Measurements from ENCODE around the gene ASB6. TPM values are rescaled to one million over a fixed set of nuclear protein-coding genes. Genes with fewer than 3 reads are reported as not detected.
"Not testable (repeated sequence)": the region's sequence is repeated elsewhere in the genome, so short reads cannot be mapped to it uniquely, and the experiment has no call there.

The ASB6 gene
- total RNA-seq, 2 donors from 2014 or later, result 21.9 to 28.7 TPM

DNA sequence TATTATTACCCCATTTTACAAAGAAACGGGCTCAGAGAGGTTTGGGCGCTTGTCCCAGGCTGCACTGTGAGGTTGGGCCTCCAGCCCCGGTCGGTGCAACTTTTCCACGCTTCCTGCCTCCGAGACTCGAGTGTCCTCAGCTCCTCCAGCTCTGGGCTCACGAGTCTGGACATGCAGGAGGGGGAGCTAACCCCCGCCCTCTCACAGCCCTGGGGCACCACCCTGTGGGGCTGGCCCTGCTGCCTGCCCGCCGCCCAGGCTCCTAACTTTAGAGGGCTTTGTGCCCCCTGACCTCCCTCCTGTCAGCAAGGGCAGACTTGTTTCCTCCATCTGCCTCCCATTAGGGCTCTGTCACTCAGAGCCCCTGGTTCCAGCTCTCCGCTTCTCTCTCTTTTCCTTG is 4.3 kb upstream of the ASB6 start:
- no peaks in the 10 kb centered on the region for H3K9me3 ChIP-seq (ENCODE audit: control insufficient read depth, low read length, poor library complexity, severe bottlenecking)
- Mint-ChIP-seq H3K27me3 (no peaks in the 10 kb centered on the region), H3K36me3 (ENCODE audit: low read depth) (peaks cover 4% of the 10 kb centered on the region)

DNA sequence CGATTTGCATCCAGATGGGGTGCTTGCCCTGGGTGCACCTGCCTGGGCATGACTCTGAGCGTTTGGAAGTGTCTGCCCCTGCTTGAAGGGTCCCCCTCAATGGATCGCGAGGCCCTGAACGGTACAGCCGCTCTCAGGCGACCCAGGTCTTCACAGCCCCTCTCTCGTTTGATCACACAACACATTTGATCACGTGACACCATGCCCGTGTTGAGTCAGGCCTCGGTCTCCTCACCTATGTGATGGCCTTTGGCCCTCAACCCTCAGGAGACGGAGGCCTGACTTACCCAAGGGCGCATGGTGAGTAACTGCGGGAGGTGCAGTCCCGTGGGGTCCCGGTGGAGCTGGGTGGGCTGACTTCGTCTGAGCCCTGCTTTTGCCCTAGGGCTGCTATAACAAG is 3.0 kb upstream of the ASB6 start:
- H3K27me3 Mint-ChIP-seq, result no peaks in the 10 kb centered on the region
- ATAC-seq (no peak), DNase-seq (no peak)
- H3K4me1 Mint-ChIP-seq, result peaks cover 17% of the 10 kb centered on the region
- H3K36me3 Mint-ChIP-seq (ENCODE audit: low read depth), result peaks cover 4% of the 10 kb centered on the region
- H3K9me3 ChIP-seq (ENCODE audit: control insufficient read depth, low read length, poor library complexity, severe bottlenecking), result no peaks in the 10 kb centered on the region
- H3K27ac Mint-ChIP-seq, result no peak overlapping the region
- H3K4me3 Mint-ChIP-seq, result no peak overlapping the region

More for the DNA sequence above, 4.3 kb upstream of the ASB6 start:
- no peak overlapping the region for H3K27ac Mint-ChIP-seq
- H3K4me3 Mint-ChIP-seq, result no peak overlapping the region
- H3K4me1 Mint-ChIP-seq, result peaks cover 11% of the 10 kb centered on the region
- DNase-seq (no peak), ATAC-seq (no peak)

DNA sequence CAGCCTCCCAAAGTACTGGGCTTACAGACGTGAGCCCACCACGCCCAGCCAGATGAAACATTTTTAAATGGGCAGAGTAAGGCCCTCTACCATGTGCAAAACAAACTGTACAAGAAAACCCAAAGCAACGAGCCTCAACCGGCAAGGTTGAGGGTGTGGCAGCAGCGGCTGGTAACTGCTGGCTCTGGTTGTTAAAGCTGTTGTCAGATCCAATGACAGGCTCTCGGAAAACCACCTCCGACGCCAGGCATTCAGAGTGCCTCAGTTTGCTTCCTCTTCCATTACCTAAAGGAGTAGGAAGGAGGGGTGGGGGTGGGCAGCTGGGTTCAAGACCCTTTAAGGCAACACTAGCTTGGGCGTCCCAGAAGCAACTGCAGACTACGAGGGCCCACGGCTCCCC is 2.4 kb upstream of the ASB6 start:
- Mint-ChIP-seq H3K4me1 (peaks cover 18% of the 10 kb centered on the region), H3K27me3 (no peaks in the 10 kb centered on the region), H3K27ac (no peak overlapping the region), H3K4me3 (no peak overlapping the region), H3K36me3 (ENCODE audit: low read depth) (peaks cover 4% of the 10 kb centered on the region)
- DNase-seq (no peak), ATAC-seq (no peak)
- H3K9me3 ChIP-seq (ENCODE audit: control insufficient read depth, low read length, poor library complexity, severe bottlenecking), result no peaks in the 10 kb centered on the region

DNA sequence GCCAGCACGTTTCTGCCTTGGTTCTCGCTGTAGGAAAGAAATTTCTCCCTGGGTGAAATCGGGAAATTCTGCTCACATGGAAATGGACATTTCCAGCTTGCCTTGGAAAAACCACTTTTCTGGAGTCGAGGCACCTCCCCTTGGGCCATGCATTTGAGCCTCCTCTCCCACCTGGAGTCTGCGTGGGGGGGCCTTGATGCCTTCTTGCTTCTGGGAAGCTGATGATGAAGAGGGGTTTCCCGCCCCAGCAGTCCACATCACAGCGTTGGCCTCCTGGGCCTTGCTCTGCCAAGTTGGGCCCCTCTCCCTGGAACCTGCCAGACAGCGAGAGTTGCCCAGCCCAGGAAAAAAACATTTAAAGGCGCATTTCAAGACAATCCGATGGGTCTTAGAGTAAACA is 1.8 kb upstream of the ASB6 start:
- peaks cover 18% of the 10 kb centered on the region for H3K4me1 Mint-ChIP-seq
- H3K27ac Mint-ChIP-seq, result no peak overlapping the region

DNA sequence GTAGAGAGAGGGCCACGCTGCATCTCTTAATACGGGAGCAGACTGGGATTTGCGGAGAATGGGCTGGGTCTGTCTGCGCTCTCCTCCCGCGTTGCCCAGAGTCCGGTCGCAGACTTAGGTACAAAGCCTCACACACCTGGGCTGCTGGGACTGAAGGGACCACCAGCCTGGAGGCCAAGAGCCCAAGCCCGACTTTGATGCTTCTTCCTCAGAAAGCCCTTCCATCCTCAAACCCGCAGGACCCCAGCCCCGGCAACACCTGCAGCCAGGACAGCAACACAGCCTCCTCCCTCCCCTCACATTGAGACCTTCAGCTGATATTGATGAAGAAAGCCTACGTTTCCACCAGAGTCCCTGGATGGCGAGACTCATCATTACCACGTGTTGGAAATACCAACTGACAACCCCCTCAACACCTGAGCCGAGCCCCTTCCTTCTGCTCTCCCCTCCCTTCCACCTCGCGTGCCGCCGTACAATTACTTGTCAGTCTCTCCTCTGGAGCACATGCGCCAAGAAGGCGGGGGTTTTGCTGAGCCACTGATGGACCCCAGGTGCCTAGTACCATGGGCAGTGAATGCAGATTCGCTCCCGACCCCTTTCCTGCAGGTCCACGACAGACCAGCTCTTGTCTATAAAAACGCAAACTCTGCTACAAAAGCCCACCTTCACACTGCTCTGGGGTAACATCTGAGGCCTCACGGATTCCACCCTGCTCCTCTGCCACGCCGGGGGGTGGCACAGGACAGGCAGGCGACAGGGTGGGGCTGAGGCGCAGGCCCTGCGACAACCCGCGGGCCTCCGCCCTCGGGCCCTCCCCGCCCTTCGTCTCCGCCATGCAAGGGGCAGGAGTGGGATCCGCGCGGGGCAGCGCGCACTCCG is 841 bp downstream of the ASB6 start:
- Mint-ChIP-seq H3K27me3 (no peaks in the 10 kb centered on the region), H3K36me3 (ENCODE audit: low read depth) (peaks cover 5% of the 10 kb centered on the region), H3K27ac (peak overlapping the region; percentile 93), H3K4me1 (peaks cover 20% of the 10 kb centered on the region), H3K4me3 (peak overlapping the region; percentile 90)
- H3K9me3 ChIP-seq (ENCODE audit: control insufficient read depth, low read length, poor library complexity, severe bottlenecking), result no peaks in the 10 kb centered on the region
- no peak for DNase-seq
- ATAC-seq, result peak; percentile 47

More for the DNA sequence above, 1.8 kb upstream of the ASB6 start:
- no peaks in the 10 kb centered on the region for H3K9me3 ChIP-seq (ENCODE audit: control insufficient read depth, low read length, poor library complexity, severe bottlenecking)
- ATAC-seq (no peak), DNase-seq (no peak)
- peaks cover 4% of the 10 kb centered on the region for H3K36me3 Mint-ChIP-seq (ENCODE audit: low read depth)
- no peak overlapping the region for H3K4me3 Mint-ChIP-seq
- H3K27me3 Mint-ChIP-seq, result no peaks in the 10 kb centered on the region

DNA sequence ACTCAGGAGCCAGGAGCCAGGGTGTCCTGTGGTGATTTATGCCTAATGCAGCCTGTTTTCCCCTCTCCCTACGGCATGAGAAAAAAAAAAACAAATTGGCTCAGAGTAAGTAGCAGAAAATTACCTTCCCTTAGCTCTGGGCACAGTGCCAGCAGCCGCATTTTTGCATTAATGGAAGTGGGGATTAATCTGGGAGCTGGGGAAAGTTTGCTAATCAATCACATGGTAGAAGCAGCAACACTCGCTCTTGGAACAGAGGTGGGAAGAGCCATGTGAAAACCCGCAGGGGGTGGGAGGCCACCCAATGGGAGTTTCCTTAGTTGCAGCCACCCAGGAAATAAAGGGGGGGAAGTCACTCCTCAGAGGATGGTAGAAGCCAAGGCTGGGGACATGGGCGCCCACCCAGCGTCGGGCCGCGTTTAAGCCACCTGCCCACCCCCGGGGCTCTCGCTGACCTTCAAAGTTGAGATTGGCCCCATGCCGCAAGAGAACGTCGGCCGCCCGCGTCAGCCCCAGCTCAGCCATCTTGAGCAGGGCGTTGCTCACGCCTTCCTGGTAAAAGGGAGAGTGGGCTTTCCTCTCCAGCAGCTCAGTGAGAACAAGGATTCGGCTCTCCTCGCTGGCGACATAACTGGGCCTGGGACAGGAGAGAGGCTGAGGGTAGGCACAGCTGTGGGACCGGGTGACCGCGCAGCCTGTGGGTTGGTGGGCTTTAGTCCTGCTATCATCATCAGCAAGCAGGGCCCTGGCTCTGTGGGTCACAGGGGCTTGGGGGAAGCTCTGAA is 1.7 kb downstream of the ASB6 start:
- H3K4me1 Mint-ChIP-seq, result peaks cover 20% of the 10 kb centered on the region
- no peak for ATAC-seq
- H3K27me3 Mint-ChIP-seq, result no peaks in the 10 kb centered on the region
- H3K36me3 Mint-ChIP-seq (ENCODE audit: low read depth), result peaks cover 5% of the 10 kb centered on the region
- peak overlapping the region; percentile 93 for H3K27ac Mint-ChIP-seq
- H3K9me3 ChIP-seq (ENCODE audit: control insufficient read depth, low read length, poor library complexity, severe bottlenecking), result no peaks in the 10 kb centered on the region
- DNase-seq, result no peak
- H3K4me3 Mint-ChIP-seq, result peak overlapping the region; percentile 90

DNA sequence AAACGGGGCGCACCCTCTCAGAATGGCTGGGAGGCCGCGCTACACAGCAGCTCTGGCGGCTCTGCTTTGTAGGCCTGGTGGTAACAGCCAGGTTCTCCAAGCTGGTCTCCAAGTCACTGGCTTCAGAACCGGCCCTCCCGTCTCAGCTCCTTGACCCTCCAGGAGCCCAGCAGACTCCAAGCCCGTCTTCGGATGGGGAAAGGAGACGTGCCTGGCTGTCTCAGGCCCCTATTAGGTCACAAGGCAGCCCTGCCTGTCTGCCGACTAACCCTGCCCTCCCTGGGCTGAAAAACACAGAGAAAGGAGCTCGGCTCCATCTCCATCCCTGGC is 2.2 kb downstream of the ASB6 start:
- no peaks in the 10 kb centered on the region for H3K27me3 Mint-ChIP-seq
- no peaks in the 10 kb centered on the region for H3K9me3 ChIP-seq (ENCODE audit: control insufficient read depth, low read length, poor library complexity, severe bottlenecking)
- peak overlapping the region; percentile 93 for H3K27ac Mint-ChIP-seq
- DNase-seq, result no peak
- peaks cover 5% of the 10 kb centered on the region for H3K36me3 Mint-ChIP-seq (ENCODE audit: low read depth)
- no peak overlapping the region for H3K4me3 Mint-ChIP-seq
- ATAC-seq, result no peak
- H3K4me1 Mint-ChIP-seq, result peaks cover 20% of the 10 kb centered on the region

DNA sequence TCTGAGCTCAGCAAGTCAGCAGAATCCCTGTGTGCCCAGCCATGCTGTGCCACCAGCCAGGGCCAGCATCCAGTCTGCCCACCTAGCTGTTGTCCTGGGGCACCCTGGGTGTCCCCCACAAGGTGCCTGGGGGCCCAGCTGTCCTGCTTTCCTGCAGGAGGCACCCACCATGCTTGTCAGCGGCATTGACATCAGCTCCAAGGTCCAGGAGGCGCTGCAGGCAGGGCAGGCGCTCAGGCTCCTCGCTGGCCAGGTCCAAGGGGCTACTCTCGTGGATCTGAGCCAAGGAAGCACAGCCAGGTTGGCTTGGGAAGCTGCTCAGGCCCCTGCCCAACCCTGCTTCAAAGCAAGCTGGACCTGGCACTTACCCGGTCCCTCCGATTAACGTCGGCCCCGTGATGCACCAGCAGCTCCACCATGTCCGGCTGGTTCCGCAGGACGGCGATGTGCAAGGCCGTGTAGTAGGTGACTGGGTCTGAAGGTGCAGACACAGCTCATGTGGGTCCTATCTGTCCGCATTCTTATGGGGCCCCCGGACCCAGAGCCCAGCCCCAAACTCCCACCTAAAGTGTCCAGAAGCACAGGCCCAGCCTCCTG is 2.8 kb downstream of the ASB6 start:
- Mint-ChIP-seq H3K27ac (no peak overlapping the region), H3K4me3 (no peak overlapping the region), H3K4me1 (peaks cover 20% of the 10 kb centered on the region), H3K27me3 (no peaks in the 10 kb centered on the region), H3K36me3 (ENCODE audit: low read depth) (peaks cover 5% of the 10 kb centered on the region)
- H3K9me3 ChIP-seq (ENCODE audit: control insufficient read depth, low read length, poor library complexity, severe bottlenecking), result no peaks in the 10 kb centered on the region
- ATAC-seq, result no peak
- no peak for DNase-seq

DNA sequence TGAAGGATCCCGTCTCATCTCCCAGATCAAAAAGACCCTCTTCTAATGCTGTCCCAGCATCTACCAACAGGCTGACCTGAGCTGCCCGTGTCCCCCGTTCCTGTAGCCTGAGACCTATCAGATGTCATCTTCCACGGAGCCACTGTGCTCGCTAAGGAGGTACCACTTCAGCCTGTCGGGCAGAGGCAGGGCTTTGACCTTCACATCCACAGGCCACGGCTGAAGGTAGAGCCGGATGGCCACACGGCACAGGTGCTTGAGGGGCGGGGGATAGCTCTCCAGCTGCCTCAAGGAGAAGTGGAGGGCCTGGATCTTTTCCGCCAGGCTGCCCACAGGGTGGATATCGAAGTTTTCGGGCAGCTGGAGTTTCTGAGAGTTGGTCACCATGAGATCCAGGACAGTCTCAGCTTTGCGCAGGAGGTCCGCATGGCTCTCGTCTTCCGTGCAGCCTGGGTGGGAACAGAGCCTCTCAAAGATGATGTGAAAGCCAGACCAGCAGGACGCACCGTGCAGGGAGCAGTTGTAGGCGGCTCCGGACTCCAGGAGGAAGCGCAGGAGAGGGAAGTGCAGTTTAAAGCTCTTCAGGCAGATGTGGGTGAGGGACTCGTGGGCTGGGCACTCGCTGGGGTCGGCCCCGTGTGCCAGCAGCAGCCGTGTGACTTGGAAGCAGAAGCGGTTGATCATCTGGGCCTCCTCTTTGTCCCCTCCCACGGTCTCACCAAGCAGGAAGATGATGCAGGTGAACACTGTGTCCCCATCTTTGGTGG is 4.1 kb downstream of the ASB6 start:
- DNase-seq, result no peak
- peak overlapping the region; percentile 39 for H3K4me3 Mint-ChIP-seq
- peak overlapping the region; percentile 59 for H3K27ac Mint-ChIP-seq
- ATAC-seq, result no peak
- H3K36me3 Mint-ChIP-seq (ENCODE audit: low read depth), result peaks cover 5% of the 10 kb centered on the region
- no peaks in the 10 kb centered on the region for H3K9me3 ChIP-seq (ENCODE audit: control insufficient read depth, low read length, poor library complexity, severe bottlenecking)
- H3K27me3 Mint-ChIP-seq, result no peaks in the 10 kb centered on the region
- peaks cover 20% of the 10 kb centered on the region for H3K4me1 Mint-ChIP-seq

DNA sequence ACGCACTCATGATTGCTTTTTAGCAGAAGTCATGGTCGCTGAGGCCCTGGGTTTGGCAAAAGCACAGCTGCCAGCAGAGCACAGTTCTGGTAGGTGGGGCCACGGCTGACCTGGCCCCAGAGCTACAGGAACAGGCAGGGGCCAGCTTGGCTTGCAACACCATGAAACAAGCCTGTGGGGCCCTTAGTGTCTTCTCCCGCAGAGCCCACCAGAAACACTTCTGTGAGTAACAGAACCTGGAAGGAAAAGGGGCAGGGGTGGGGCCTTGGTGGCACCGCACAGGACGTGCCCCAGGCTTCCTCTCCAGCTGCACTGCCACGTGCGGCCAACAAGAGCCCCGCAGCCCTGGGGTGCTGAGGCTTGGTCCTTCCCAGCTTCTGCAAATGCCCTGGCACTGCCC is 4.8 kb downstream of the ASB6 start:
- Mint-ChIP-seq H3K27me3 (no peaks in the 10 kb centered on the region), H3K36me3 (ENCODE audit: low read depth) (peaks cover 5% of the 10 kb centered on the region)

DNA sequence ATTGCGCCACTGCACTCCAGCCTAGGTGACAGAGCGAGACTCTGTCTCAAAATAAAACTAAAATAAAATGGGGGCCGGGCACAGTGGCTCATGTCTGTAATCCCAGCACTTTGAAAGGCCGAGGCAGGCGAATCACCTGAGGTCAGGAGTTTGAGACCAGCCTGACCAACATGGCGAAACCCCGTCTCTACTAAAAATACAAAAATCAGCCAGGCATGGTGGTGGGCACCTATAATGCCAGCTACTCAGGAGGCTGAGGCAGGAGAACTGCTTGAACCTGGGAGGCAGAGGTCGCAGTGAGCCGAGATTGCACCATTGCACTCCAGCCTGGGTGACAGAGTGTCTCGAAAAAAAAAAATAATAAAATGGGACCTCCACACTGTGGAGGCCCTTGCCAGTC is 5.6 kb downstream of the ASB6 start:
- not testable (repeated sequence) for DNase-seq; H3K4me3 Mint-ChIP-seq; H3K36me3 Mint-ChIP-seq (ENCODE audit: low read depth); H3K9me3 ChIP-seq (ENCODE audit: control insufficient read depth, low read length, poor library complexity, severe bottlenecking); ATAC-seq; H3K27me3 Mint-ChIP-seq
- peak overlapping the region; percentile 77 for H3K27ac Mint-ChIP-seq
- H3K4me1 Mint-ChIP-seq, result peaks cover 20% of the 10 kb centered on the region

More for the DNA sequence above, 4.8 kb downstream of the ASB6 start:
- Mint-ChIP-seq H3K4me3 (no peak overlapping the region), H3K27ac (peak overlapping the region; percentile 59), H3K4me1 (peaks cover 17% of the 10 kb centered on the region)
- no peaks in the 10 kb centered on the region for H3K9me3 ChIP-seq (ENCODE audit: control insufficient read depth, low read length, poor library complexity, severe bottlenecking)
- DNase-seq (no peak), ATAC-seq (no peak)

DNA sequence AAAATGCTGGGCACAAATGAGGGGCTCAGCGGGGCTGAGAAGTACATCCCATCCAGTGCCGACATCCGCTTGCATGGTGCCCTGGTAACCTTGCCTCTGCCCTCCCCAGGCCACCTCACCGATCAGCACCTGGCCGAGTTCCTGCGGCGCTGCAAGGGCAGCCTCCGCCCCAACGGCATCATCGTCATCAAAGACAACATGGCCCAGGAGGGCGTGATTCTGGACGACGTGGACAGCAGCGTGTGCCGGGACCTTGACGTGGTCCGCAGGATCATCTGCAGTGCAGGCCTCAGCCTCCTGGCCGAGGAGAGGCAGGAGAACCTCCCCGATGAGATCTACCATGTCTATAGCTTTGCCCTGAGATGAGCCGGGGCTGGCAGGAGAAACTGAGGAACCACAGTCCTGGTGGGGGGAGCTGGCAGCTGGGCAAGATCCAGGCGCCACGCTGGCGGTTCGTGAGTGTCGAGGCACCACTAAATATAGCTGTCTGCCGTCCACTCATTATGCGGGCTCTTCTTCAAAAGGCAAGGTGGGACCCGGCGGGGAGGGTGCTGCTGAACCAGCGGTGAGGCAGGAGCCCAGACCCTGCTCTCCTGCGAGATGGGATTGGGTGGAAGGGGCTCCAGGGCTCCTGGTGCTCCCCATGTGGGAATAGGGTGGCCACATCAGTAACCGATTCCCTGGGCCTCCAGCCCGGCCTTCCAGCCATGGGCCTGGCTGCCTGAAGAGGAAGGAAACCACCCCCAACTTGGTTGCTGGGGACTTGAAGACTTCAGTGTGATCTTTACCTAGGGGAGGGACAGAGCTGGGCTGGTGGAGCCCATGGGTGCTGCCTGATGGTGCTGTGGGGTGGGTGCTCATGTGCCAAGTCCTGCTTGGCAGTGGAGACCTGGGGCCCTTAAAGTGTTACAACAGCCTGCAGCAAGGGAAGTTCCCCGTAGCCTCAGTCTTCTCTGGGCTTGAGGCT is 6.6 kb downstream of the ASB6 start:
- H3K27me3 Mint-ChIP-seq, result no peaks in the 10 kb centered on the region
- no peak overlapping the region for H3K4me3 Mint-ChIP-seq
- ATAC-seq (no peak), DNase-seq (no peak)
- H3K4me1 Mint-ChIP-seq, result peaks cover 24% of the 10 kb centered on the region
- peaks cover 5% of the 10 kb centered on the region for H3K36me3 Mint-ChIP-seq (ENCODE audit: low read depth)
- H3K9me3 ChIP-seq (ENCODE audit: control insufficient read depth, low read length, poor library complexity, severe bottlenecking), result no peaks in the 10 kb centered on the region
- H3K27ac Mint-ChIP-seq, result peak overlapping the region; percentile 77
